Left cardiac atrium (tissue), 4 donors: ENCODE measurements around the gene C22orf23. TPM values are rescaled to one million over a fixed set of nuclear protein-coding genes. Genes with fewer than 3 reads are reported as not detected.

Experiments
- ATAC-seq, 2 donors: fragments of 200-7000 bp; cut with Tn5 transposase; one replicate each; pipeline ENCODE4 v1.9.1; 2020; ENCODE audit warnings: mild to moderate bottlenecking in 2 of 2, moderate library complexity in 2 of 2
- DNase-seq: peaks from one replicate; pipeline ENCODE4 v3.0.0-alpha.2; 2020
- intact Hi-C, 2 donors: fragments of 100-400 bp; cut with DNase I; formaldehyde crosslinking; loops; one replicate each; pipeline versions ENCODE4 v1.14.1 to v1.15.1; 2022 to 2023
- total RNA-seq, 2 donors: library from RNA; stranded (reverse); fragmentation: NEBNext Ultra II Directional; extraction: Animal tissue kit (Norgen Biotek cat#: 25700); gene quantifications; one replicate each; pipeline ENCODE4 v1.2.1, GENCODE V29; 2021
- donor health status: DM: no; HTN: yes; CAD: no.
- donor health status: DM: no; HTN: yes; CAD: no; lungs with severe emphysema.
- donor health status: DM: yes; HTN: yes; CAD: no.
- donor health status: Dilated cardiomyopathy.

Gene C22orf23
- total RNA-seq, 2 donors from 2014 or later: 0.21 TPM; not detected in 1

GRCh38 chr22:37910890-37911672, 42.3 kb downstream of the C22orf23 start:
- intact Hi-C loops: no loop called here

DNA sequence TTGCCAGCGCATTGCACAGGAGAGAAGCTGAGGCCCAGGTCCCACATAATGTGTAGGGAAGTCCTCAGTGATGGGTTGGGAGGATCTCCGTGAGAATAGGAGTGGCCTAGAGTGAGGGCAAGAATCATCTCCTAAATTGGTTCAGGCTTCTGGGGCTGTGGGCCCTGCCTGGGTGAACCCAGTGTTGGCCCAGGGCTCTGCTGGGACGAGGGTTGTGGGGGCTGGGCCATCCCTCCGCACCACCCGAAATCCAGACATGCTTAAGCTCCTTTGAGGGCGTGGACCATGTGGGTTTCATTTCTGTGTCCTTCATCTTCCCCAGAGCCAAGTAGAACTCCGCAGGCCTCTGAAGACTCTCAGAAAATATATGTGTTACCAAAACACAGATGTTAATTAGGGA, 43.6 kb downstream of the C22orf23 start:
- intact Hi-C loops: no loop called here
- no peak for DNase-seq
- no peak for ATAC-seq

More at GRCh38 chr22:37910890-37911672, 42.3 kb downstream of the C22orf23 start:
- DNase-seq (no peak), ATAC-seq (no peak)

DNA sequence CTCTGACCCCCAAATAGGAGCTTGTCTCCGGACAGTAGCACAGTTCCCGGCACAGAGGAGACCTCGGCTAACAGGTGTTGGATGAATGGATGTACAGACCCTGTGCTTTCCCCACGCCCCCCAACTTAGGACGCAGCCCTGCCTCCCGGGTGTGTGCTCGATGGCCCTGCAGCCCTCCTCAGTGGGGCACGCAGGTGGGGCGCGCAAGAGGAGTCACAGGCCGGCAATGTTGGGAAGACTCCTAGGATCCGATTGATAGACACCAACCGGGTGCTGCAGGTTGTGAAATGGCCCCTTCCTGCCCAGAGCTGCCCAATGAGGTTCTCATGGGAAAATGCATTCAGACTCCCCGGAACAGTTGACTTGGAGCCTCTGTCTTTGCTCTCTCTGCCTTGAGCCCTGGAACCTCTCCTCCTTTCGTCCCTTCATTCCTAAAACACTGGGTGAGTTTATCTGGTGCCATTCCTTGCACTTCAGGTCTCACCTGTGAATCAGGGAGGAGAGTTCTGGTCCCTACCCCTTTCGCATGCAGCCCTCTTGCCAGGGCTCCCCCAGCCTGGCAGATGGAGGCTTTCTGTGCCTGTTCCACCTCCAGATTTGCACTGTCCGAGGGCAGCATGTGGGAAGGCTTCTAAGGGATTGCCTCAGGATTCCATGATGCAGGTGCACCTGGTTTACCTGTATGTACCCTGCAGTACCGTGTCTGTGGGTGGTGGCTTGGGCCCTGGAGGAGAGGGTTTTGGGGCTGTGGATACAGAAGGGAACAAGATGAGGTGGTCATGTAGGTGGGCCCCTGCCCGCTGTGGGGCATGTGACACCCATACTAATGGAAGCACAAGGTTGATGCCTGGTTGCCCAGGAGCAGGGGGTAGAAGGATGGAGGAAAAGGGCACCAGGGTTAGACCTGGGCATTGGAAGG, 46.1 kb downstream of the C22orf23 start:
- intact Hi-C loops: no loop called here
- no peak for DNase-seq

GRCh38 chr22:37906364-37907008, 46.9 kb downstream of the C22orf23 start:
- peak; percentile 51 for DNase-seq
- intact Hi-C loops: loop anchor here in 1 of 2 donors (1.0 kb wide), 1 partner anchor 28 kb away; no protein-coding TSS in a partner anchor

More for the DNA sequence above, 46.1 kb downstream of the C22orf23 start:
- ATAC-seq: no peak

DNA sequence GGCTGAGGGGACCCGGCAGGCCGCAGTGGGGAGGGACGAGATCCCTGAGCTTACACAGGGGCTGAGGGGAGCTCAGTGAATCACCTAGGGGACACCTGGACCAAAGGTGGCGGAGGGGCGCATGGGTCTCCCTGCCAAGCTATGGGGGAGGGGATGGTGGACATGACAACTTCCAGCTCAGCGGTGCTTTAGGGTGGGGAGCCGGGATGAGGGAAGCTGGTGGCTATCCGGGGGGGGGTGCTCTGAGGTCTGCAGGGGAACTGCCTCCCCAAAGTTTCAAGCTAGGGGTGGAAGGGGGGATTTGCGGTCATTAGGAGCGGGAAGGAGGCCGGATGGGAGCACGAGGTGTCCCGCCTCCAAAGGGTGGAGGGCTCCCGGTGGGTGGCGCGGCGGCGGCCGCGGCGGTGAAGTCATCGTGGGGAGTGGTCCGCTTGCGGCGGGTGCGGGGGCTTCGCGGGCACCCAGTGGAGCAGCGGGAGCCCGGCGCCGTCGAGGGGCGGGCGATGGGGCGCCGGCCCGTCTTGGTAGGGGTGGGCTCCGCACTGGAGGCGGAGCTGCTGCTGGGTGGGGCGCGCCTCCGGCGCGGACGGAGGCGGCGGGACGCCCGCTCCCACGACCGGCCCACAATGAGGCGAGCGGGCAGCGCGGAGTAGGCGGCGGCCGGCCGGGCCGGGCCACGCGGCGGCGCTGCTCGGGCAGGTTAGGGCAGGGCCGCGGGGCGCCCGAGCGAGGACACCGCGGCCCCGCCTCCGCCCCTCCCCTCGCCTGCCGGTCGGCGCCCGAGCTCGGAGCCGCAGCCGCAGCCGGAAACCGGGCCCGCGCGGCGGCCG, 47.7 kb downstream of the C22orf23 start, which contains the start of gene MICALL1:
TSS of gene MICALL1 (plus strand) at position 764 of the 830 bp plus-strand sequence. CDS start 126 bp downstream, outside the sequence.
- intact Hi-C loops: loop anchor here in 1 of 2 donors (1.0 kb wide), 1 partner anchor 29 kb away; no protein-coding TSS in a partner anchor
- DNase-seq (peak; percentile 80), ATAC-seq (peak; percentile 89 to 90)

More at GRCh38 chr22:37906364-37907008, 46.9 kb downstream of the C22orf23 start:
- ATAC-seq: peak in 1 of 2 donors; percentile 6

DNA sequence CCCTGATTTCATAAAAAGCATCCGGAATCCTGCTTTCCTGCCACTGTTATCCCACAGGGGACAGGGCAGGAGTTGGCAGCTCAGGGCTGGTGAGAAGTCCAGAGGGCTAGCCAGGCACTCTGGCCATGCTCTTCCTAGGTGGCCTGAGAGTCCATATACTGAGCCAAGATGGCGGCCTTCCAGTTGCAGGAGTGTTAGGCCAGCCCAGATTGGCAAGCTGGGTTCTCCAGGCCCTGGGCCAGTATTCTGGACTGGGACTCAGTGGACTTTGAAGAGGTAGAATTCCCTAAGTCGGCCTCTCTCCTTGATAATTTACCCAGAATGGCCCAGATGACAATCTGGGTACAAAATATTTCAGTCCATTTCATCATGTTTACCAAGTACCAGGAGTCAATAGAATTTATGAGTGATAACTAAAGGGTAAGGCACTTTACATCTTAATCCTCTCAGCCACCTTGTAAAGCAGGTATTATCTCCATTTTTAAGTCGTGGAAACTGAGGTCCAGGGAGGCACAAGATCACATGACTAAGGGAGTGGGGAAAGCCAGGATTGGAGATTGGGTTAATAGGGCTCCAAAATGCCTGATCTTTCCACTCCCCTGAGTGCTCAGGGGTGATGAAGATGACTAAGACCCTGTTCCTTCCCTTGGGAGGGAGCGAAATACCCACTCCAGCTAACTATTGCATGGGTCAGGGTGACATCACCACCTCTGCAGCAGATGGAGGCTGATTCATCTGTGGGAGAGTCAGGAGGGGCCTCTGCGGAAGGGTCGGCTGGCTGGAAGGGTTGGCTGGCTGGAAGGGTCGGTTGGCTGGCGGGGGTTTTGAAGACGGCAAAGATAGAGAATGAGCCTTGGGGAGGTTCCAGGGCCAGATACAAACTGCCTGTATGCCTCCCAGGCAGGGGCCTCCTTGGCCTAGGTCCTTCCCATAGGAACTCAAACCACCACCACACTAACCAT, 48.5 kb downstream of the C22orf23 start:
- ATAC-seq: peak; percentile 61 to 91

GRCh38 chr22:37898441-37899181, 54.8 kb downstream of the C22orf23 start:
- DNase-seq: no peak
- intact Hi-C loops: no loop called here
- peak; percentile 15 to 18 for ATAC-seq

More for the DNA sequence above, 48.5 kb downstream of the C22orf23 start:
- intact Hi-C loops: no loop called here
- peak; percentile 79 for DNase-seq

GRCh38 chr22:37897807-37898206, 55.6 kb downstream of the C22orf23 start:
- intact Hi-C loops: no loop called here

GRCh38 chr22:37896939-37897338, 56.5 kb downstream of the C22orf23 start:
- intact Hi-C loops: no loop called here
- no peak for DNase-seq
- ATAC-seq: no peak

More at GRCh38 chr22:37897807-37898206, 55.6 kb downstream of the C22orf23 start:
- ATAC-seq: no peak
- no peak for DNase-seq

- intact Hi-C loops: no loop called here
- no peak for DNase-seq
- ATAC-seq: peak in 1 of 2 donors; percentile 10
Measured at GRCh38 chr22:37896181-37896592, 57.2 kb downstream of the C22orf23 start.

- no peak for ATAC-seq
- no peak for DNase-seq
- intact Hi-C loops: no loop called here
Measured at GRCh38 chr22:37894939-37895670, 58.3 kb downstream of the C22orf23 start.

DNA sequence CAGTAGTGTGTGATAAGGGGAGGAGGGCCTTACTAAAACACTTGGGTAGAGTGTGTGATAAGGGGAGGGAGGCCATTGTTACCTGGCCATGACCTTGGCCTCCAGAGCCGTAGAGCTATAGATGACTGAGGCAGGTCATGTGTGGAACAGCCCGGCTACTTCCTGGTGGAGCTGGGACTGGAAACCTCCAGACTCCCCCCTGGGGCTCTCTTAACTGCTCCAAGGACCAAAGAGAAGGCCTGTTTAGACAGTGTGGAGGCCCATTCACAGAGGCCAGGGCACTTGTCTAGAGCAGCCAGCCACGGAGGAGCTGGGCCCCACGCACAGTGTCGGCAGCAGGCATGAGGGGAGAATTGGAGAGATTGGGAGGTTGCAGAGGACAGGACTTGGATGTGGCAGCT, 59.8 kb downstream of the C22orf23 start:
- no peak for ATAC-seq
- no peak for DNase-seq
- intact Hi-C loops: no loop called here
